ENCODE measurements around the gene FAAP100.

- TF ChIP-seq CTCF (conservative IDR thresholded peaks at IDR 0.05), result no peak
- no peak for TF ChIP-seq EZH2 (IDR thresholded peaks at IDR 0.05; ENCODE audit: low read depth)
Measured at GRCh38 chr17:81512562-81513371, 39.4 kb downstream of the FAAP100 start, which contains the start of gene ACTG1.
